Measurements from ENCODE around the gene ZC3H14. TPM values are rescaled to one million over a fixed set of nuclear protein-coding genes. Genes with fewer than 3 reads are reported as not detected.

The ZC3H14 gene
- total and polyA plus RNA-seq, 4 donors = 22.4 to 54.5 (median 31.7) TPM

GRCh38 chr14:88668448-88669116, 105.7 kb downstream of the ZC3H14 start (continued):
- TF ChIP-seq REST (IDR thresholded peaks at IDR 0.05) = no peak
- no peak for TF ChIP-seq RAD21 (IDR thresholded peaks at IDR 0.05)

GRCh38 chr14:88669346-88669745, 106.5 kb downstream of the ZC3H14 start:
- no peak for DNase-seq (ENCODE audit: low spot score)
- H3K36me3 ChIP-seq (ENCODE audit: control insufficient read depth in 4 of 4, insufficient read depth in 3 of 4, low read depth in 1 of 4, low read length in 3 of 4) = no peaks in the 10 kb centered on the region
- H3K9ac ChIP-seq (ENCODE audit: low read depth in 1 of 2, low read length in 2 of 2) = no peak overlapping the region
- H3K4me1 ChIP-seq (ENCODE audit: control insufficient read depth in 4 of 4, insufficient read depth in 4 of 4, low read length in 3 of 4) = peaks cover 0 to 4% (median 2%) of the 10 kb centered on the region in 4 donors
- H3K4me3 ChIP-seq (ENCODE audit: low read depth in 1 of 3, low read length in 3 of 3) = no peak overlapping the region
- WGBS = 78% methylated on average over 4 of the region's 4 CpGs
- no peak overlapping the region for H3K27ac ChIP-seq (ENCODE audit: low read depth in 1 of 2, low read length in 2 of 2)
- no peaks in the 10 kb centered on the region for H3K9me3 ChIP-seq (ENCODE audit: control insufficient read depth in 4 of 4, low read length in 3 of 4)
- H3K27me3 ChIP-seq (ENCODE audit: control insufficient read depth in 4 of 4, insufficient read depth in 4 of 4, low read length in 3 of 4) = no peaks in the 10 kb centered on the region
- TF ChIP-seq RXRA (IDR thresholded peaks at IDR 0.05) (no peak), CTCF (IDR thresholded peaks at IDR 0.05; ENCODE audit: low read depth, low read length, missing input control) (no peak), HNF4G (IDR thresholded peaks at IDR 0.05) (no peak), SP1 (IDR thresholded peaks at IDR 0.05) (no peak), FOXA2 (IDR thresholded peaks at IDR 0.05) (no peak), YY1 (IDR thresholded peaks at IDR 0.05) (no peak), GABPA (IDR thresholded peaks at IDR 0.05 in 1 of 2, conservative IDR thresholded peaks at IDR 0.05 in 1 of 2) (no peak), FOXA1 (IDR thresholded peaks at IDR 0.05) (no peak), EGR1 (IDR thresholded peaks at IDR 0.05; ENCODE audit: low read depth in 2 of 2) (no peak), MAX (IDR thresholded peaks at IDR 0.05) (no peak), ZBTB33 (IDR thresholded peaks at IDR 0.05) (no peak), TAF1 (conservative IDR thresholded peaks at IDR 0.05) (no peak)

Small RNAs within 50 kb of the gene (small RNA-seq; reads per million reads assigned to genes)
- gene RNU4-22P = not detected

Other genes with a start within 250 kb of the ZC3H14 start
- under 1 TPM in 1 of 2 donors, not detected in 1; 0.05 TPM for gene KCNK10, start 239.8 kb upstream of the ZC3H14 start, total RNA-seq
- gene KCNK10, start 239.8 kb upstream of the ZC3H14 start, polyA plus RNA-seq = not detected
- 1 to 10 TPM; 4.5 to 5.0 TPM for gene SPATA7, start 177.4 kb upstream of the ZC3H14 start, total RNA-seq
- 1 to 10 TPM; 2.9 to 4.3 TPM for gene SPATA7, start 177.4 kb upstream of the ZC3H14 start, polyA plus RNA-seq
- 1 to 10 TPM; 2.1 to 7.2 TPM for gene PTPN21, start 8.0 kb upstream of the ZC3H14 start, total RNA-seq
- 1 to 10 TPM; 2.5 to 3.7 TPM for gene PTPN21, start 8.0 kb upstream of the ZC3H14 start, polyA plus RNA-seq
- gene EML5, start 229.9 kb downstream of the ZC3H14 start, total RNA-seq = 1 to 10 TPM in 1 of 2 donors, under 1 TPM in 1; 0.92 to 3.8 TPM
- under 1 TPM; 0.09 to 0.18 TPM for gene EML5, start 229.9 kb downstream of the ZC3H14 start, polyA plus RNA-seq